K562 (cell line): ENCODE data around the gene ATP2B1. TPM values are rescaled to one million over a fixed set of nuclear protein-coding genes. Genes with fewer than 3 reads are reported as not detected.
A peak's percentile ranks its signal among the peaks of the same experiment; 100 is the strongest.

Source experiments
- ASH1L ChIP-seq: fragments of 450-650 bp; IDR thresholded peaks from 2 replicates; pipeline ENCODE4 v1.6.1; 2018; ENCODE audit warnings: borderline replicate concordance, mild to moderate bottlenecking, low read depth; ENCODE audit not compliant: partially characterized antibody
- CBX3 ChIP-seq, 2 experiments: IDR thresholded peaks; 1 replicate in 1 of 2; 2 replicates in 1 of 2; pipeline ENCODE4 v1.6.1; 2012; ENCODE audit warnings: inconsistent platforms in 2 of 2, low read length in 2 of 2, borderline replicate concordance in 1 of 2, control low read depth in 1 of 2
- CREB1 ChIP-seq, 2 experiments: sonication (generic) in 1 of 2; formaldehyde crosslinking in 1 of 2; IDR thresholded peaks; 2 replicates each; pipeline versions ENCODE4 v1.6.1 to v1.8.0; 2012 to 2022; ENCODE audit warnings: inconsistent platforms in 1 of 2, mild to moderate bottlenecking in 1 of 2, missing genetic modification reagents in 1 of 2, moderate library complexity in 1 of 2
- DPF2 ChIP-seq: fragments of 450-650 bp; IDR thresholded peaks from 2 replicates; pipeline ENCODE4 v1.6.1; 2016
- ELF1 ChIP-seq: fragments of 200-800 bp; sonication (Bioruptor generic); IDR thresholded peaks from 2 replicates; pipeline ENCODE4 v1.6.1; 2016; ENCODE audit warnings: missing genetic modification characterization, missing compliant biosample characterization
- ELF4 ChIP-seq: fragments of 450-650 bp; formaldehyde crosslinking; IDR thresholded peaks from 2 replicates; pipeline ENCODE4 v1.4.0; 2022; ENCODE audit warnings: missing genetic modification characterization
- KLF10 ChIP-seq: fragments of 250-450 bp; sonication (Bioruptor Pico); IDR thresholded peaks from 2 replicates; pipeline ENCODE4 v1.6.1; 2021; ENCODE audit warnings: matching md5 sums
- MTA3 ChIP-seq: fragments of 450-650 bp; formaldehyde crosslinking; IDR thresholded peaks from 2 replicates; pipeline ENCODE4 v1.6.1; 2017; ENCODE audit warnings: mild to moderate bottlenecking, borderline replicate concordance
- MYC ChIP-seq, 2 experiments: fragments of 250-450 bp in 1 of 2; sonication (Bioruptor Pico) in 1 of 2; IDR thresholded peaks; 2 replicates each; pipeline versions ENCODE4 v1.5.1 to v1.6.1; 2012 to 2021; ENCODE audit warnings: low read depth in 2 of 2, borderline replicate concordance in 1 of 2, improper control_type of control experiment in 1 of 2, low read length in 1 of 2, mild to moderate bottlenecking in 1 of 2, moderate library complexity in 1 of 2
- NR2C2 ChIP-seq, 2 experiments: fragments of 200-800 bp in 1 of 2; sonication (Bioruptor generic) in 1 of 2; sonication (generic) in 1 of 2; formaldehyde crosslinking in 1 of 2; IDR thresholded peaks; 2 replicates each; pipeline versions ENCODE4 v1.6.1 to v1.8.0; 2016 to 2022; ENCODE audit warnings: mild to moderate bottlenecking in 1 of 2, missing compliant biosample characterization in 1 of 2, missing genetic modification characterization in 1 of 2, missing genetic modification reagents in 1 of 2
- PKNOX1 ChIP-seq: fragments of 450-650 bp; IDR thresholded peaks from 2 replicates; pipeline ENCODE4 v1.6.1; 2016
- RBM14 ChIP-seq: fragments of 200-400 bp; formaldehyde crosslinking; IDR thresholded peaks from 2 replicates; pipeline ENCODE4 v1.6.1; 2018; ENCODE audit warnings: low read depth, mild to moderate bottlenecking, low read length, moderate library complexity, borderline replicate concordance; ENCODE audit not compliant: insufficient read depth
- ZBED1 ChIP-seq: IDR thresholded peaks from 2 replicates; pipeline ENCODE4 v1.6.1; 2014
- ZNF165 ChIP-seq: fragments of 250-450 bp; sonication (Bioruptor Pico); IDR thresholded peaks from 2 replicates; pipeline ENCODE4 v1.4.0; 2020; ENCODE audit warnings: borderline replicate concordance
- ZNF212 ChIP-seq: fragments of 450-650 bp; formaldehyde crosslinking; IDR thresholded peaks from 2 replicates; pipeline ENCODE4 v1.4.0; 2020; ENCODE audit warnings: mild to moderate bottlenecking
- ZNF224 ChIP-seq: sonication (generic); formaldehyde crosslinking; IDR thresholded peaks from 2 replicates; pipeline ENCODE4 v1.8.0; 2022; ENCODE audit warnings: mild to moderate bottlenecking, missing genetic modification reagents
- ZNF444 ChIP-seq: fragments of 250-450 bp; sonication (Bioruptor Pico); IDR thresholded peaks from 2 replicates; pipeline ENCODE4 v1.4.0; 2020; ENCODE audit warnings: mild to moderate bottlenecking, moderate library complexity
- ZNF445 ChIP-seq: fragments of 250-450 bp; sonication (Bioruptor Pico); IDR thresholded peaks from 2 replicates; pipeline ENCODE4 v1.4.0; 2020; ENCODE audit warnings: low read depth, mild to moderate bottlenecking, moderate library complexity
- ZNF583 ChIP-seq: fragments of 250-450 bp; sonication (Bioruptor Pico); IDR thresholded peaks from 2 replicates; pipeline ENCODE4 v1.4.0; 2020
- ZNF707 ChIP-seq: fragments of 250-450 bp; sonication (Bioruptor Pico); conservative IDR thresholded peaks from 2 replicates; pipeline ENCODE4 v1.8.0; 2022; ENCODE audit warnings: inconsistent platforms, mild to moderate bottlenecking, moderate library complexity
- polyA plus RNA-seq, 8 experiments: library from polyadenylated mRNA; depleted of rRNA in 4 of 8; stranded (reverse) in 5 of 8; unstranded in 3 of 8; fragments of >200 nt; fragmentation: Nextera tagmentation in 2 of 8; fragmentation: Illumina TruSeq in 1 of 8; extraction: Ambion mirVana in 2 of 8; extraction: Trizol in 1 of 8; gene quantifications; 2 replicates each; pipeline versions ENCODE4 v1.2.1 to v1.2.3, GENCODE V29; 2011 to 2014; ENCODE audit warnings: inconsistent platforms in 1 of 8, missing spikeins in 1 of 8
- total RNA-seq, 7 experiments: library from RNA; depleted of rRNA in 6 of 7; stranded (reverse); fragments of >200 nt in 6 of 7; fragmentation: Illumina TruSeq in 2 of 7; extraction: Trizol in 2 of 7; gene quantifications; 2 replicates each; pipeline versions ENCODE4 v1.2.1 to v1.2.3, GENCODE V29; 2011 to 2021; ENCODE audit warnings: low replicate concordance in 1 of 7
- TF ChIP-seq, protein P1 (sequence below): fragments of 450-650 bp; IDR thresholded peaks from 2 replicates; pipeline ENCODE4 v1.6.1; 2017; ENCODE audit warnings: antibody characterized with exemption
- TF ChIP-seq, protein P2 (sequence below): sonication (generic); formaldehyde crosslinking; IDR thresholded peaks from 2 replicates; pipeline ENCODE4 v1.8.1; 2023; ENCODE audit warnings: mild to moderate bottlenecking, missing genetic modification reagents

The ATP2B1 gene
- total and polyA plus RNA-seq, 9 of the 15 experiments (the other 6 are each of a cell fraction or from before 2014, with no cell fraction given), result 8.6 to 39.0 (median 27.8) TPM

- TF ChIP-seq PKNOX1 (peak; percentile 97), ZNF707 (CRISPR knock-in tag) (no peak), KLF10 (no peak), DPF2 (peak; percentile 83), CBX3 (IDR thresholded peaks at IDR 0.05; ENCODE audit: borderline replicate concordance in 1 of 2, low read length in 2 of 2) (no peak), ELF4 (CRISPR knock-in tag) (no peak), ZNF583 (CRISPR knock-in tag) (no peak), ZNF445 (CRISPR knock-in tag) (no peak), ZNF165 (CRISPR knock-in tag) (no peak), MYC (IDR thresholded peaks at IDR 0.05; ENCODE audit: low read depth, low read length) (no peak), MYC (CRISPR knock-in tag; IDR thresholded peaks at IDR 0.05; ENCODE audit: borderline replicate concordance, low read depth) (no peak), ELF1 (no peak), ASH1L (no peak), ZBED1 (no peak), ZNF212 (no peak), CREB1 (IDR thresholded peaks at IDR 0.05) (no peak), CREB1 (CRISPR knock-in tag; IDR thresholded peaks at IDR 0.05) (no peak), ZNF224 (CRISPR knock-in tag) (no peak), NR2C2 (CRISPR knock-in tag; IDR thresholded peaks at IDR 0.05) (no peak), NR2C2 (tag; IDR thresholded peaks at IDR 0.05) (no peak), RBM14 (no peak), ZNF444 (CRISPR knock-in tag) (no peak), MTA3 (no peak)
- TF ChIP-seq, protein P1, sequence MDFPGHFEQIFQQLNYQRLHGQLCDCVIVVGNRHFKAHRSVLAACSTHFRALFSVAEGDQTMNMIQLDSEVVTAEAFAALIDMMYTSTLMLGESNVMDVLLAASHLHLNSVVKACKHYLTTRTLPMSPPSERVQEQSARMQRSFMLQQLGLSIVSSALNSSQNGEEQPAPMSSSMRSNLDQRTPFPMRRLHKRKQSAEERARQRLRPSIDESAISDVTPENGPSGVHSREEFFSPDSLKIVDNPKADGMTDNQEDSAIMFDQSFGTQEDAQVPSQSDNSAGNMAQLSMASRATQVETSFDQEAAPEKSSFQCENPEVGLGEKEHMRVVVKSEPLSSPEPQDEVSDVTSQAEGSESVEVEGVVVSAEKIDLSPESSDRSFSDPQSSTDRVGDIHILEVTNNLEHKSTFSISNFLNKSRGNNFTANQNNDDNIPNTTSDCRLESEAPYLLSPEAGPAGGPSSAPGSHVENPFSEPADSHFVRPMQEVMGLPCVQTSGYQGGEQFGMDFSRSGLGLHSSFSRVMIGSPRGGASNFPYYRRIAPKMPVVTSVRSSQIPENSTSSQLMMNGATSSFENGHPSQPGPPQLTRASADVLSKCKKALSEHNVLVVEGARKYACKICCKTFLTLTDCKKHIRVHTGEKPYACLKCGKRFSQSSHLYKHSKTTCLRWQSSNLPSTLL, result no peak
- TF ChIP-seq, protein P2, sequence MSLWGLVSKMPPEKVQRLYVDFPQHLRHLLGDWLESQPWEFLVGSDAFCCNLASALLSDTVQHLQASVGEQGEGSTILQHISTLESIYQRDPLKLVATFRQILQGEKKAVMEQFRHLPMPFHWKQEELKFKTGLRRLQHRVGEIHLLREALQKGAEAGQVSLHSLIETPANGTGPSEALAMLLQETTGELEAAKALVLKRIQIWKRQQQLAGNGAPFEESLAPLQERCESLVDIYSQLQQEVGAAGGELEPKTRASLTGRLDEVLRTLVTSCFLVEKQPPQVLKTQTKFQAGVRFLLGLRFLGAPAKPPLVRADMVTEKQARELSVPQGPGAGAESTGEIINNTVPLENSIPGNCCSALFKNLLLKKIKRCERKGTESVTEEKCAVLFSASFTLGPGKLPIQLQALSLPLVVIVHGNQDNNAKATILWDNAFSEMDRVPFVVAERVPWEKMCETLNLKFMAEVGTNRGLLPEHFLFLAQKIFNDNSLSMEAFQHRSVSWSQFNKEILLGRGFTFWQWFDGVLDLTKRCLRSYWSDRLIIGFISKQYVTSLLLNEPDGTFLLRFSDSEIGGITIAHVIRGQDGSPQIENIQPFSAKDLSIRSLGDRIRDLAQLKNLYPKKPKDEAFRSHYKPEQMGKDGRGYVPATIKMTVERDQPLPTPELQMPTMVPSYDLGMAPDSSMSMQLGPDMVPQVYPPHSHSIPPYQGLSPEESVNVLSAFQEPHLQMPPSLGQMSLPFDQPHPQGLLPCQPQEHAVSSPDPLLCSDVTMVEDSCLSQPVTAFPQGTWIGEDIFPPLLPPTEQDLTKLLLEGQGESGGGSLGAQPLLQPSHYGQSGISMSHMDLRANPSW, result no peak
Observed at GRCh38 chr12:89663577-89664357, 44.9 kb downstream of the ATP2B1 start (continued).
